Measurements from ENCODE around the gene APLP1.

- TF ChIP-seq BHLHE40 (IDR thresholded peaks at IDR 0.05; ENCODE audit: borderline replicate concordance) (no peak), L3MBTL2 (conservative IDR thresholded peaks at IDR 0.05) (no peak), SUZ12 (IDR thresholded peaks at IDR 0.05) (no peak), TARDBP (IDR thresholded peaks at IDR 0.05) (no peak)
Measured at GRCh38 chr19:35848919-35849505, 19.4 kb upstream of the APLP1 start.

All from HEK293T (cell line).